A673 (cell line): ENCODE results near the gene ANKK1.

ENCODE experiments used
- EZH2 ChIP-seq: fragments of 200-600 bp; sonication (generic); IDR thresholded peaks from 2 replicates; pipeline ENCODE4 v1.6.1; 2017; ENCODE audit warnings: borderline replicate concordance, low read depth, mild to moderate bottlenecking, mixed read lengths, antibody characterized with exemption, low read length; ENCODE audit not compliant: poor library complexity, severe bottlenecking
- TF ChIP-seq, protein P1 (sequence below): fragments of 300-800, 200-600 bp; sonication (generic); conservative IDR thresholded peaks from 2 replicates; pipeline ENCODE4 v1.5.1; 2017; ENCODE audit warnings: low read depth, mild to moderate bottlenecking, antibody characterized with exemption, low read length, moderate library complexity, mixed read lengths

DNA sequence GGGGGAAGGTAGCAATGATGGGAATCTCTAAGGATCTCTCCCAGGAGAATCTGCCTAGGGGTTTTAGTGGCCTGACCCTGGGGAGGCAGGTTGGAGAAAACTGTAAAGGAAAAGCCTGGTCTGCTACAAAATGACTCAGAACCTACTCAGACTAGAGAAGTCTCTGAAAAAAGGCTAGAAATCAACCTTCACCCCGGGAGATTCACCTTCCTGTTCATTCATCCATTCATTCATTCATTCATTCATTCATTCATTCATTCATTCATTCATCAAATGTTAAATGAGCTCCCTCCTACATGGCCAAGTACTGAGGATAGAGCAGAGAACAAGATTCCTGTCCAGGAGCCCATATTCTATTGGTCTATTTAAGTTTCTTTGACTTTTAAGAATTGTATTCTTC, 8.9 kb upstream of the ANKK1 start:
- no peak for TF ChIP-seq EZH2
- TF ChIP-seq, protein P1, sequence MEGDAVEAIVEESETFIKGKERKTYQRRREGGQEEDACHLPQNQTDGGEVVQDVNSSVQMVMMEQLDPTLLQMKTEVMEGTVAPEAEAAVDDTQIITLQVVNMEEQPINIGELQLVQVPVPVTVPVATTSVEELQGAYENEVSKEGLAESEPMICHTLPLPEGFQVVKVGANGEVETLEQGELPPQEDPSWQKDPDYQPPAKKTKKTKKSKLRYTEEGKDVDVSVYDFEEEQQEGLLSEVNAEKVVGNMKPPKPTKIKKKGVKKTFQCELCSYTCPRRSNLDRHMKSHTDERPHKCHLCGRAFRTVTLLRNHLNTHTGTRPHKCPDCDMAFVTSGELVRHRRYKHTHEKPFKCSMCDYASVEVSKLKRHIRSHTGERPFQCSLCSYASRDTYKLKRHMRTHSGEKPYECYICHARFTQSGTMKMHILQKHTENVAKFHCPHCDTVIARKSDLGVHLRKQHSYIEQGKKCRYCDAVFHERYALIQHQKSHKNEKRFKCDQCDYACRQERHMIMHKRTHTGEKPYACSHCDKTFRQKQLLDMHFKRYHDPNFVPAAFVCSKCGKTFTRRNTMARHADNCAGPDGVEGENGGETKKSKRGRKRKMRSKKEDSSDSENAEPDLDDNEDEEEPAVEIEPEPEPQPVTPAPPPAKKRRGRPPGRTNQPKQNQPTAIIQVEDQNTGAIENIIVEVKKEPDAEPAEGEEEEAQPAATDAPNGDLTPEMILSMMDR: no peak
